HG02763 (cell line): ENCODE data around the gene ANKH.

Experiments used
- ATAC-seq: cut with Tn5 transposase; IDR thresholded peaks from one replicate; pipeline ENCODE4 v1.9.1; 2021; ENCODE audit warnings: mild to moderate bottlenecking, moderate library complexity; ENCODE audit not compliant: unreplicated experiment

Gene ANKH

GRCh38 chr5:14720236-14720923, 151.2 kb downstream of the ANKH start:
- ATAC-seq: no peak

GRCh38 chr5:14718778-14719177, 152.8 kb downstream of the ANKH start:
- no peak for ATAC-seq

- no peak for ATAC-seq
Measured at GRCh38 chr5:14716755-14717752, 154.5 kb downstream of the ANKH start.

DNA sequence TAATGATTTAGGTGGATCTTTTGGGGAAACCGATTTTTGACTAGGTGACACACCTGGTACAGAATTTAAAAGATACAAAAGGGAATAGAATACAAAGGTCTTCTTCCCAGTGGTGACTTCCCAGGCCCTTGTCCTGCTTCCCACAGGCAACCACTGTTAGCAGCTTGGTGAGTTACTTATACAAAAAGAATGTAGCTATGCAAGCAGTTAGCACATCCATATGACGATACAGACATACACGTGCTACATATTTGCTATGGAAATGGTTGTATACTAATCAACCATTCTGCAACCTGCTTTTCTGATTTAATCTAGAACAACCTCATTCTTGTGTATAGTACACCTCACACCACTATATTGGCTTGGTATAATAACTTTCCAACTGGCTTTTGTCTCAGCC, 156.1 kb downstream of the ANKH start:
- no peak for ATAC-seq

DNA sequence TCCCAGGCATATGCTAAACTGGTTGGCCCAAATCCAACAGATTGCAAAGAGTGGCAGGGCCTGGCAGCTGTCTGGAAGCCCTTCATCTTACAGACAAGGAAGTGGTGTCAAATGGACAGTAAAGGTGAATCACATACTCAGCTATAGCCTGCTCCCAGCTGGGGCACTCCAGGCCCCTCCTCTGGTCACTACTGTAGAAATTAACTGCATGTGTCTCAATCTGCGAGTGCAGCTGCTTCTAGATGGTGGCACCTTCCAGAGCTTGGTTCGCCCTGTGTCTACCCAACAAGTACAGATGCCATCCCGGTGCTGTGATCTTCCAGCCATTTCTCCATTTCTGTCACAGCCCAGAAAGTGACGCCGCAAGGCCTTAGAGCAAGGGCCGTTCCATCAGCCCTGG, 156.9 kb downstream of the ANKH start:
- no peak for ATAC-seq

DNA sequence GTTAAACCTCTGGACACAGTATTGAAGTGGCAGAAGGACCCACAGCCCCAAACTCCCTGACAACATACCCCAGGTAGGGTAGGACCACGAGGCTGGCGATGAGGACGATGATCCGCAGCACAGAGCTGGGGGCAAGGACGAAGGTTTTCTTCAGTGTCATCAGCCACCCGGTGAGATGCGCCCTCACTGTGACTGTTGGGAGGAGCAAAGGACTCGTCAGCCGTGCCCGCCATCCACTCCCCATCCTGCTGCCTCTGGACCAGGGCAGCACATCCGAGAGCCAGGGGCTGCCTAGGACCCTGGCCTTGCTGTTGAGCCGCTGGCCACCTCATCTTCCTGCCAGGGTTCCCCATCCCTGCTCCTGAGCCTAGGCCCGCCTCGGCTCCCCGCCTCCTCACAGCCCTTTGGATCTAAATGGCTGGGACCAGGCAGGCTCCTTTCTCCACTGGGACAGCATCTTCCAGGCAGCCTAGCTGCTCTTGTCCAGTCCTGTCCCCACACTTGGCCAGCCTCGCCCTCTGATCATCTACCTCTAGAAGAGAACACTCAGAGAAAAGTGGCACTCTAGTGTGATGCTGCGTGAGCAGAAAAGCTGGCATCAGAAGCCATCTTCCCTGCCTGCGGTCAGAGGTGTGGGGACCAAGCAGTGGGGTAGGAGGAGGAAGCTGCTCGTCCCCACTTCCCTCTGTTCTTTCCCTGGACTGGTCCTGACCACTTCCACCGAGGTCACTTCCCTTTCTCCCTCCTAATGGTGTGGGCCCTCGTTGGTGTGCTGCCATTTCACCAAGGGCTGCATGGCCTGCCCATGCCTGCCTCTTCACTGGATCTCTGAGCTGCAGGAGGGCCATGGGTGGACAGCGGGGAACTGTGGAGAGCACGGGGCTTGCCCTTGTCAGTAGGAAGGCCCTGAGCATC, 157.8 kb downstream of the ANKH start:
- ATAC-seq: no peak

- no peak for ATAC-seq
Measured at GRCh38 chr5:14712666-14713065, 158.9 kb downstream of the ANKH start.

GRCh38 chr5:14712131-14712530, 159.4 kb downstream of the ANKH start:
- no peak for ATAC-seq

DNA sequence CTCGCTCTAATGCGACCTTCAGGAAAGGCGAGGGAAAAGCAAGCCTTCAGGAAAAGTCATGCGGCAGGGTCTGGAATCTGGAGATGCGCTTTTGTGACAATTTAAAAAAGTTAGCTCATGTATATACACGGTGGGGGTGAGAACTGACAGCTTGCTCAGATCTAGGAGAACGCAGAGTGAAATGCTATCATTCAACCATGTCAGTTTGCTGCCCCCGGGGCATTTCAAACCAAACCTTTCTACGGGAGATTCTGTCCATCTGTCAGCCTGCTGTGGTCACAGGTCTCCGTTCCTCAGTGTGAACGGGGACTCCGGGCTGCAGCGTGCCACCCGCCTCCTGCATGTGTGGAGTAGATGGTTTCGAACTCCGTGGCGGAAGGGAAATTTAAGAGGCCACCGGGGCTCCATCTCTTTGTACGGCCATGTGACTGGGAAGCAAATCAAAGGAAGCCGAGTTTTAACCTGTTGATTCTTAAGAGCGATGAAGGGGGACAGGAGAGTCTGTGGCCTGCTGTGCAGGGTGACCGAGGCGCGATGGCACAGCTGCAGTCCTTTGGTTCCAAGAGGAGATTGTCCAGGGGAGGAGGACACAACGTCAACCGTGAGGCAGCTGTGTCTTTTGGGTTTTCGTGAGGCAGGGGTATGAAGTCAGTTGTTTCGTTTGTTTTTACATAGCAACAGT, 161.1 kb downstream of the ANKH start:
- ATAC-seq: no peak

GRCh38 chr5:14708551-14708950, 163.0 kb downstream of the ANKH start:
- no peak for ATAC-seq

DNA sequence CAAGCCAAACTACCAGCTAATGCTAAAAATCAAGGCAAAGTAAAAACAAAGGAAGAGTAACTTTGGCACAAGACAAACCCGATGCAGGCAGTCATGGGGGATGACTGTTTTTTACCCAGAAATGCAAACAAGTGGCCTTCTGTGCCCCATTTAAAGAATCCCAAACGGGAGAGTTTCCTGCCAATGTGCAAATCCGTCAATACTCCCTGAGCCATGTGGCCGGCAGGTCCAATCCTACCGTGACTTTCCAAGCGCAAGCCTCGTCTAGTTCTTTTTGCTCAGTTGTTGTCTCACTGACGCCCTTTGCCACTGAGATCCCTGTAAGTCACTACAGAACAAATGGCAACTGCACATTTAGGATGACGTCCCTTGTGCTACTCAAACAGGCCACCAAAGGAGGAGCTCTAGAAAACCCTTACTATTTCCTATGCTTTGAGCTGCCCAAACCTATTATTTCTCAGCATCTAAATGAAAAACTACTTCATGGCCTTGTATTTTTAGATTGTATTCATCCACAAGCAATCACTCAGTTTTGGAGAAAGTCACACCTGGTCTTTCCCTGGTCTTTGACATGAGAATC, 163.7 kb downstream of the ANKH start:
- ATAC-seq: no peak

DNA sequence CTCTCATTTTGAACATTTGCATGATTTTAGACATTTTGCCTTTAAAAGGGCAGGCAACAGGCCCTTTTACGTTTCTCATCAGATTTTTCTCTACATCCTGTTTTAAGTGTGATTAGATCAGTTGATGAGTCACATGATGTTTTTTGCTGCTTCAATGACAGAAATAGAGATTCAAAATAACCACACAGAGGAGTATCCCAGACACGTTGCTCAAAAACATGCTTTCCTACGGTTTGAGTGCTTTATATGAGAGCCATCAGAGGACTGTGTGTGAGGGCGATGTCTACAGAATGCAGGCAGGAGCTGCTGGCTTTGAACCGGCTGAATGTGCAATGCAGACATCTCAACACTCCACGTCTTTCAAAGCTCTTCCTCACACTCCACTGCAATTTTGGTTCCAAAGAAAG, 165.0 kb downstream of the ANKH start:
- ATAC-seq: no peak

- no peak for ATAC-seq
Measured at GRCh38 chr5:14705556-14705955, 166.0 kb downstream of the ANKH start.

- ATAC-seq: no peak
Measured at GRCh38 chr5:14702238-14702839, 169.2 kb downstream of the ANKH start.

DNA sequence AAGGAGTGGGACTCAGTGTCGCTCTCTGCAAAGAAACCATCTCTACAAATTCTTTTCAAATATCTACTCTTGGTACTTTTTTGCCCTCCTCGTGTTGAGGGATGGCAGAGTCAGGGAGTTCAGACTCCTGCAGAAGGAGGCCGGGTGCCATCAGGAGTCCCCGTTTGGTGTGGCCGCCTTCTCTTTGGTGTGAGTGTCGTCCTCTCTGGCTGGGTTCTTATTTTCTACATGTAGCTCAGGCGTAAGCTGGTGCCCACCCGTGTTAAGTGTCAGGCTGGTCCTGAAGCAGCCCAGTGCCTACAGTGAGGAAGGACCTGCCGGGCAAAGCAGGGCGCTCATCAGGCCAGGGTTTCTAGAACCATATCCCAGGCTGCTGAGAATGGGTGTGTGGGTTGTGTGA, 170.0 kb downstream of the ANKH start:
- no peak for ATAC-seq

DNA sequence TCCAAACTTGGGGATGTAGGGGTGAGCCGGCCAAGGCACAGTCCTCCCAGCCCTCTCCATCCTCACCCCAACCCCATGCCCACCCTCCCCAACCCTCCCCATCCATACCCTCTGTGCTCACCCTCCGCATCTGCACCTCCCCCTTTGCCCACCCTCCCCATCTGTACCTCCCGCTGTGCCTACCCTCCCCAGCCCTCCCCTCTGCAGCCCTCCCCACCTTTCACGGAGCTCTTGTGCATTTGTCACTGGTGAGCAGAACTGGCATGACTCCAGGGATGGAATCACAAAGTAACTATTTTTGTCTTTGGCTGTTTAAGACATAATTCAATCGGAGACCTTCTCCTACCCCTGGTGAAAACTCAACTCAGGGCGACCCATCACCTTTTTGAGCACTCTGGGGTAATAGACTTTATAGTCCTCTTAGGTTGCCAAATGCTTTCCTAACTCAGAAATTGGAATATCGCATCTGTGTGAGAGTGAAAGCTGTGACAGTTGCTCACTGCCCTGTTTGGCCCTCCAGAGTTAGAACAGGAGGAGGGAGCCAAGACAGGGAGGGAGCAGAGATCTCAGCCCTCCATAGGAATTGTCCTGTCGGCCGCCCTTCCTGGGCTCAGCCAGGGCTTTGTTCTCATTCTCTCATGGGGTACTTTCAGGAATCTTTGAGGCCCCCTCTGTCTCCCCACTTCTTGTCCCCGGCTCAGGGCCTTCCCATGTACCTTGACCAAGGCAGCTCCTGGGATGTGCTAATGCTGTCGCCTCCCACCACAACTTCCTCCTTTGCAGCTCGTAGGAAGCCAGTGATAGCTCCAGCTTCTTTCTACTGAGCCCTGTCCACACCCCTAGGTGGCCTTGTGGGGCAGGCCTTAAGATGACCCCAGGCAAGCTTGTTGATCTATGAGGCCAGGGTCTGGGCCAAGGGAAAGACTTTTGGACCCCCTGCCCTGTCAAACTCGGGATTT, 170.8 kb downstream of the ANKH start:
- no peak for ATAC-seq

GRCh38 chr5:14699807-14700400, 171.7 kb downstream of the ANKH start:
- no peak for ATAC-seq

DNA sequence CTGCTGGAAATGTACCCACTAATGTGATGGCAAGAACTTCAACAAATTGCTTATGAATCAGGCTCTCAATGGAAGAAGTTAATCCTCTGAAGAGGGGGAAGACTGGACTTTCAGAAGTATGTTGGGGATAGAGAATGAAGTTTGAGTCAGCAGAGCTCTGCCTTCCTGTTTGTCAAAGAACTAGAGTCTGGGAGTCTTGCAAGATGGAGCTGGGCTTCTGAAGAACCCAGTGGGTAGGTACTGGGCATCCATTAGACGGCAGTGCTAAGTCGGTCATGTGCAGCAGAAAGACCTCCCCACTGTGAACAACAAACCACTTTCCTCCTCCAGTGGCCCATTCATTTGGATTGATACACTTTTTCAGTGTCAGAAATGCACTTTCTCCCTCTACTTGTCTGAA, 172.4 kb downstream of the ANKH start:
- no peak for ATAC-seq
